ENCODE results near the gene JMJD4.

Gene JMJD4

DNA sequence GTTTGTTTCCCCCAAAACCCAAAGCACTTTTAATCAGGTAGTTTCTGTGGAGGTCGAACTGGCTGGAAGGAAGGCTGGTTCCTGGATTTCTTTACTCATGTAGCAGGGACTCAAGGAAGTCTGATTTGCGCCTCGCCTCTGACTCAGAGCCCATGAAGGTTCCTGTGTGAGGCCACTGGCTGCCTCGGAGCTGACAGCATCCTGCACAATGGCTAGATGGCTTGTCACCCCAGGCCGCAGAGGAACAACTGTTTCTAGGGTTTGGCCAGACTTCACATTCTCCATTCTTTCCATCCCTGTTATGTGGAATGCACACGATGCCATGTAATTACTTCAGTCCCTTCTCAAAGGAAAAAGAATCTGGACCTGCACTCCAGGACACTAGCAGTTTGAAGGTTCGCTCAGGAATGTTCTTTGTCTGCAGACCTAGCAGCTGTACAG lies 41.2 kb upstream of the JMJD4 start:
- Histone ChIP-seq H3K9ac (ENCODE audit: low read depth in 1 of 2, low read length in 2 of 2) (no peak overlapping the region), H3K27me3 (ENCODE audit: control insufficient read depth in 1 of 2, insufficient read depth in 2 of 2, low read length in 2 of 2) (no peaks in the 10 kb centered on the region), H3K27ac (ENCODE audit: low read depth, low read length) (no peak overlapping the region), H3K9me3 (ENCODE audit: control insufficient read depth in 1 of 2, low read length in 2 of 2) (no peaks in the 10 kb centered on the region), H3K36me3 (ENCODE audit: control insufficient read depth in 1 of 2, insufficient read depth in 2 of 2, low read length in 2 of 2) (peaks cover 6 to 38% of the 10 kb centered on the region in 2 donors), H3K4me1 (ENCODE audit: control insufficient read depth in 1 of 2, insufficient read depth in 2 of 2, low read length in 2 of 2) (no peaks in the 10 kb centered on the region), H3K4me3 (ENCODE audit: low read depth in 1 of 2, low read length in 2 of 2) (no peak overlapping the region)

DNA sequence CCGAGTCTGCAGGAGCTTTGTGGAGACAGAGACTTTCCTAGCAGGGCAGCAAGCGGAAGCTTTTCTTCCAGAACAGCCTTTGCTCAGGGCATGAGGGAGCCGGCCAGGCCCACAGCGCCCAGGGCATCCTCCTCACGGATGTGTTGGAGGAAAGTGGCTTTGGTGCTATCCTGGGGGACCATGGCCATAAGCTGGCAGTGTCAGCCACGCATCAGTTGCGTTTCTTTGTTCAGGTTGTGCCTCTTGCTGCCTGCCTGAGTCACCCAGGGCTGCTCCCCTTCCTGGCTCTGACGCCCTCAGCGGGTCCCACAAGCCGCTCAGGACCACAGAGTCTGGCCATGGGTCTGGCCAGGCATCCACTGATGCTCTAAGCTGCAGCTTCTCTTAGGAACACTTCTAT lies 40.7 kb upstream of the JMJD4 start:
- Histone ChIP-seq H3K9ac (ENCODE audit: low read depth in 1 of 2, low read length in 2 of 2) (no peak overlapping the region), H3K36me3 (ENCODE audit: control insufficient read depth in 1 of 2, insufficient read depth in 2 of 2, low read length in 2 of 2) (peaks cover 6 to 38% of the 10 kb centered on the region in 2 donors), H3K4me1 (ENCODE audit: control insufficient read depth in 1 of 2, insufficient read depth in 2 of 2, low read length in 2 of 2) (no peaks in the 10 kb centered on the region), H3K27me3 (ENCODE audit: control insufficient read depth in 1 of 2, insufficient read depth in 2 of 2, low read length in 2 of 2) (no peaks in the 10 kb centered on the region), H3K27ac (ENCODE audit: low read depth, low read length) (no peak overlapping the region), H3K4me3 (ENCODE audit: low read depth in 1 of 2, low read length in 2 of 2) (no peak overlapping the region), H3K9me3 (ENCODE audit: control insufficient read depth in 1 of 2, low read length in 2 of 2) (no peaks in the 10 kb centered on the region)

DNA sequence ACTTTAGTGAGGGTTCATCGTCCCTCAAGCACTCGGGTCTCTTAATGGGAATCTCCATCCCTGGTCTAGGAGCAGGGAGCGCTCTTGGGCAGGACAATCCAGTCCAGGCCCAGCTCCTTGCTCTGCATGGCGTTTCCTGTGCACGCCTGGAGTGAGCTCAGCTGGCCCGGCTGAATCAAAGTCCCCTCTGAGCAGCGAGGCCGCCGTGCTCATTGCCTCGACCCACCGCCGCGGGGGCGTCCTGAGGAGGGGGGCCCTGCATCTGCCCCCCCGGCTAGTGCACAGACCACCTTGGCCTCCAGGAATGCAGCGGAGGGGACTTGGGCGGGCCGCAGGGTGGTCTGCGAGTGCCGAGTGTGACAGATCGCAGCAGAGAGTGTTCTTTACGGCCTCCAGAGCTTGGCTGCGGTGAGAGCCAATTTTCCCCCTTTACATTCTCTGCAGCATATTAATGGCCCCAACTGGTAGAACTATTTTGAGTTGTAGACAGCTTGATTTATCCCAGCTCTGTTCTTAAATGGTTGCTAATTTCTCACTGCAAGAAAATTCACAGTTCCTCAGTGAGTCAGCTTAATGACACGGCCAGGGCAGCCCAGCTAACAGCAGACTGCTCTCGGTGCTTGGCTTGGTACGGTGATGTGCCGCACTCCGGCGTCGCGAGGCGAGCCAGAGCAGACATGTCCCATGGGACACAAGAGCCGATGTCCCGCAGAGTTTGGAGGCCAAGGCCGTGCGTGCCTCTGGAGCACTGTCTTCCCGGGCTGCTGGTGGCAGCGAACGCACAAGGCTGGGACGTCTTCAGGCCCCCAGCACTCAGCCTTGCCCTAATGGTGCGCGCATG lies 39.9 kb upstream of the JMJD4 start:
- Histone ChIP-seq H3K27me3 (ENCODE audit: control insufficient read depth in 1 of 2, insufficient read depth in 2 of 2, low read length in 2 of 2) (no peaks in the 10 kb centered on the region), H3K4me3 (ENCODE audit: low read depth in 1 of 2, low read length in 2 of 2) (no peak overlapping the region), H3K9me3 (ENCODE audit: control insufficient read depth in 1 of 2, low read length in 2 of 2) (no peaks in the 10 kb centered on the region), H3K27ac (ENCODE audit: low read depth, low read length) (no peak overlapping the region), H3K36me3 (ENCODE audit: control insufficient read depth in 1 of 2, insufficient read depth in 2 of 2, low read length in 2 of 2) (peaks cover 6 to 37% of the 10 kb centered on the region in 2 donors), H3K4me1 (ENCODE audit: control insufficient read depth in 1 of 2, insufficient read depth in 2 of 2, low read length in 2 of 2) (no peaks in the 10 kb centered on the region), H3K9ac (ENCODE audit: low read depth in 1 of 2, low read length in 2 of 2) (no peak overlapping the region)

DNA sequence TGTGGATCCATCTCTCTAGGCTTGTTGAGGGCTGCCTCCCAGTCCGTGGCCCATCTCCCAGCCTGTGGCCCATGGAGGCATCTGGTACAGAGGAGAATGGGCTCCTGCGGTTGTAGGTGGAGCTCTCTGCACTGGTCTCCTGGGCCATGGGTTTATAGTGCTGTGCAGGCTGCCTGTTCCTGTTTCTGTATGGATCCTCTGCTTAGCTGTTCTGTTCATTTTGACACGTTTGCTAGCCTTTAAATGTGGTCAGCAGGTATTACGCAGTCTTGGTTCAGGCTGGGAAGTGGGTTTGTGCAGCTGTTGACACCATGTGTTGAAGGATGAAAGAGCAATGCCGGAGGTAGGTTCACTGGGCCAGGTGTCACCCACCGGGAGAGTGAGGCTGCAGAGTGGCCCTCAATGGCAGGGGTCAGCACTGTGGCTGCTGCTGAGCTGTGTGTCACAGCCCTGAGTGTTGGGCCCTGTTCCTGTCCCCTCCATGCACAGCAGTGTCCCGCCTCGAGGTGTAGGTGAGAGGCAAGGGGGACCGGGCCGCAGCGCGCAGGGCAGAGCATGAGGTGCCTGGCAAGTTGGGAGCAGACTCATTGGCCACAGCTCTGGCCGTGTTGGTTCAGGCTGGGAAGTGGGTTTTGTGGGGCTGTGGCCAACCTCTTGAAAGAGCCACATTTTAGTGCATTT lies 39.1 kb upstream of the JMJD4 start:
- Histone ChIP-seq H3K9me3 (ENCODE audit: control insufficient read depth in 1 of 2, low read length in 2 of 2) (no peaks in the 10 kb centered on the region), H3K27me3 (ENCODE audit: control insufficient read depth in 1 of 2, insufficient read depth in 2 of 2, low read length in 2 of 2) (no peaks in the 10 kb centered on the region), H3K9ac (ENCODE audit: low read depth in 1 of 2, low read length in 2 of 2) (no peak overlapping the region), H3K4me1 (ENCODE audit: control insufficient read depth in 1 of 2, insufficient read depth in 2 of 2, low read length in 2 of 2) (no peaks in the 10 kb centered on the region), H3K4me3 (ENCODE audit: low read depth in 1 of 2, low read length in 2 of 2) (no peak overlapping the region), H3K27ac (ENCODE audit: low read depth, low read length) (no peak overlapping the region), H3K36me3 (ENCODE audit: control insufficient read depth in 1 of 2, insufficient read depth in 2 of 2, low read length in 2 of 2) (peaks cover 6 to 35% of the 10 kb centered on the region in 2 donors)

DNA sequence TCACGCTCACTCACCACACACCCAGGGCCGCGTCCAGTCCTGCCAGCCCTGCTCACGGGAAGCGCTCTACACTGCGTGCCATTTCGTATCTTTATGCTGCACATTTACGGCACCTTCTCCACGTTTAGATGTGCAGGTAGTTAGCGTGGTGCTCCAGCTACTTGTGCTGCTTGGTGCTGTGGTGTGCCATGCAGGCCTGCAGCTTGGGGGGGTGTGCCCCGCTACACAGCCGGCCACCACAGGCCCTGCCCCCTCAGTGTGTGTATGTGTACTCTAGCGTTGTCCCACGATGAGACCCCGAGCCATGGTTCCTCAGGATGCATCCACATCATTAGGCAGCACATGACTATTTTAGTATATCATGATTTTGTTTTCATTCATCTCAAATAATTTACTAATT lies 38.5 kb upstream of the JMJD4 start:
- H3K9me3 ChIP-seq (ENCODE audit: control insufficient read depth in 1 of 2, low read length in 2 of 2) = no peaks in the 10 kb centered on the region
- no peak overlapping the region for H3K27ac ChIP-seq (ENCODE audit: low read depth, low read length)
- H3K27me3 ChIP-seq (ENCODE audit: control insufficient read depth in 1 of 2, insufficient read depth in 2 of 2, low read length in 2 of 2) = no peaks in the 10 kb centered on the region
- H3K4me3 ChIP-seq (ENCODE audit: low read depth in 1 of 2, low read length in 2 of 2) = no peak overlapping the region
- peaks cover 6 to 41% of the 10 kb centered on the region in 2 donors for H3K36me3 ChIP-seq (ENCODE audit: control insufficient read depth in 1 of 2, insufficient read depth in 2 of 2, low read length in 2 of 2)
- H3K4me1 ChIP-seq (ENCODE audit: control insufficient read depth in 1 of 2, insufficient read depth in 2 of 2, low read length in 2 of 2) = no peaks in the 10 kb centered on the region
- H3K9ac ChIP-seq (ENCODE audit: low read depth in 1 of 2, low read length in 2 of 2) = no peak overlapping the region

DNA sequence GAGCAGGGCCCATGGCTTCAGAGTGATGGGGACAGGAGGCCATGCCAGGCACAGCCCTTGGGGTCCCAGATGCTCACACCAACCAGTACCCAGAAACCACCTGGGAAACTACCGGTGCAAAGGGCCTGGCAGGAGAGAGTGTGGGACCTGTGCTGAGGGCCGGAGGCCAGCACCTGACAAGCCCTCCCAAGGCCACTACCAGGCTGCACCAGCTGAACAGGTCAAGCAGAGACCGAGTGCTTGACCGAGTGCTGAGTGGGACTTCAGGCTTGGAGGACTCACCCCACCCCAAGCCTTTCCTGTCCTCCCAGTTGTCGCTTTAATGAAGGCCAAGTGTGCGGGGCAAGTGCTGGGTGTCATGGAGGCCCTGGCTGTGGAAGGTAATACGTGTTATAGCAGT lies 36.7 kb upstream of the JMJD4 start:
- H3K4me1 ChIP-seq (ENCODE audit: control insufficient read depth in 1 of 2, insufficient read depth in 2 of 2, low read length in 2 of 2) = peaks cover 9 to 10% of the 10 kb centered on the region in 2 donors
- no peaks in the 10 kb centered on the region for H3K9me3 ChIP-seq (ENCODE audit: control insufficient read depth in 1 of 2, low read length in 2 of 2)
- H3K36me3 ChIP-seq (ENCODE audit: control insufficient read depth in 1 of 2, insufficient read depth in 2 of 2, low read length in 2 of 2) = peaks cover 19 to 59% of the 10 kb centered on the region in 2 donors
- H3K4me3 ChIP-seq (ENCODE audit: low read depth in 1 of 2, low read length in 2 of 2) = no peak overlapping the region
- no peak overlapping the region for H3K9ac ChIP-seq (ENCODE audit: low read depth in 1 of 2, low read length in 2 of 2)
- H3K27ac ChIP-seq (ENCODE audit: low read depth, low read length) = no peak overlapping the region
- no peaks in the 10 kb centered on the region for H3K27me3 ChIP-seq (ENCODE audit: control insufficient read depth in 1 of 2, insufficient read depth in 2 of 2, low read length in 2 of 2)

DNA sequence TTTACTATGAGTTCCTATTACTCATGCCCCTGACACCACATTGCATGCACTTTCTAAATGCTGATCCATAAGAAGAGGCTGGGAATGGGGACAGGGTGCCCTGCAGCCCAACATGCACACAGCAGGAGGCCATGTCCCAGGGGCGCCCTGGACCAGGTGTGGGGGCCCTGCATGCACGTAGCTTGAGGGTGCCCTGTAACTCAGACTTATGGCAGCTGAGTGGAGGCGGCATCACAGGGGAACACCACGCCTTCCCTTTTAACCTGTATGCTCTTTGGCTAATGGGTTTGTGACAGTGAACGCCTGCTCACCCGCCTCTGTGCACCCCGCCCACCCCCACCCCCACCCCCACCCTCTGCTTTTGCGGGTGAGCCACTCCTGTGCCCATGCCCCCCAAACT lies 36.2 kb upstream of the JMJD4 start:
- H3K27ac ChIP-seq (ENCODE audit: low read depth, low read length) = no peak overlapping the region
- H3K36me3 ChIP-seq (ENCODE audit: control insufficient read depth in 1 of 2, insufficient read depth in 2 of 2, low read length in 2 of 2) = peaks cover 19 to 59% of the 10 kb centered on the region in 2 donors
- H3K27me3 ChIP-seq (ENCODE audit: control insufficient read depth in 1 of 2, insufficient read depth in 2 of 2, low read length in 2 of 2) = no peaks in the 10 kb centered on the region
- no peak overlapping the region for H3K9ac ChIP-seq (ENCODE audit: low read depth in 1 of 2, low read length in 2 of 2)
- H3K9me3 ChIP-seq (ENCODE audit: control insufficient read depth in 1 of 2, low read length in 2 of 2) = no peaks in the 10 kb centered on the region
- H3K4me3 ChIP-seq (ENCODE audit: low read depth in 1 of 2, low read length in 2 of 2) = no peak overlapping the region
- peaks cover 13% of the 10 kb centered on the region in 2 donors for H3K4me1 ChIP-seq (ENCODE audit: control insufficient read depth in 1 of 2, insufficient read depth in 2 of 2, low read length in 2 of 2)

DNA sequence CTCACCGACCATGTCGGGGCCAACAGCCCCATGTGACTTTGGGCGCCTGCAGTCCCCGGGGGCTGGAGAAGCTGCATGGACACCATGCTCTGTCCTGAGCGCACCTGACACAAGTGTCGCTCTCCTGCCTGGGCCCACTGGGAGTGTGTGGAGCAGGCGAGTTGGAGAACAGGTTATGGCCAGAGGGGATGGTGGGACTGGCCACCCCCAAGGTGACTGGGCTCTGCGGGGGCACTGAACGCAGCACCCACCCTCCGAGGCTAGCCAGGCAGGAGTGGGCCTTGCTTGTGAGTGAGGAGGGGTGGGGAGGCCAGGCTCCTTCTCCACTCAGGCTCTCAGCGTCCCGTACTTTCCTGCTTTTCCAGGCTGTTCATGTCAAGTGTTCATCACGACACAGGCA lies 35.7 kb upstream of the JMJD4 start:
- H3K4me1 ChIP-seq (ENCODE audit: control insufficient read depth in 1 of 2, insufficient read depth in 2 of 2, low read length in 2 of 2) = peaks cover 13 to 18% of the 10 kb centered on the region in 2 donors
- no peak overlapping the region for H3K27ac ChIP-seq (ENCODE audit: low read depth, low read length)
- H3K9me3 ChIP-seq (ENCODE audit: control insufficient read depth in 1 of 2, low read length in 2 of 2) = no peaks in the 10 kb centered on the region
- H3K36me3 ChIP-seq (ENCODE audit: control insufficient read depth in 1 of 2, insufficient read depth in 2 of 2, low read length in 2 of 2) = peaks cover 17 to 56% of the 10 kb centered on the region in 2 donors
- no peak overlapping the region for H3K9ac ChIP-seq (ENCODE audit: low read depth in 1 of 2, low read length in 2 of 2)
- no peaks in the 10 kb centered on the region for H3K27me3 ChIP-seq (ENCODE audit: control insufficient read depth in 1 of 2, insufficient read depth in 2 of 2, low read length in 2 of 2)
- H3K4me3 ChIP-seq (ENCODE audit: low read depth in 1 of 2, low read length in 2 of 2) = no peak overlapping the region

DNA sequence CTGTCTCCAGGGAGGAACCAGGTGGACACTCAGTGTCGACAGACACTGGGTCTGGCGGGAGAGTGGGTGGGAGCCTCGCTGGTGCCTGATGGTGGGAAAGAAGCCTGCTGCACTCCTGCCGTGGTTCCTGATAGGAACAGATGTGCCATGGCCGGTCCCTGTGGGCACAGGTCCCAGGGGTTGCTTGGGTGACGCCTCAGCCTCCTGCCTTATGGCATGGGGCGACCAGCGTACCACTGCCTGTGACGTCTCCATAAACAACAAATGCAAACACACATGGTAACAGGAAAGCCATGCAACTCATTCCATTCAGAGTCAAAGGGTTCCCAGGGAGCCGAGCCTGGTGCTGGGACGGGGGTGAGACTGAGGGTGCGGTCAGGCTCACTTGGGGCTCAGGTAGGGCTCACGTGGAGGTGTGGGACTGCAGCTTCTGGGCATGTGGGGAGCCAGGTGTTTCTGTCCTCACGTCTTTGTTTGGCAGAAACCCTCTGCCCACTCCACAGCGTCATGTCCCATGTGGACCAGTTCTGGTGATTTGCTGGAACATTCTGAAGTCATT lies 34.9 kb upstream of the JMJD4 start:
- Histone ChIP-seq H3K27me3 (ENCODE audit: control insufficient read depth in 1 of 2, insufficient read depth in 2 of 2, low read length in 2 of 2) (no peaks in the 10 kb centered on the region), H3K4me1 (ENCODE audit: control insufficient read depth in 1 of 2, insufficient read depth in 2 of 2, low read length in 2 of 2) (peaks cover 13 to 26% of the 10 kb centered on the region in 2 donors), H3K4me3 (ENCODE audit: low read depth in 1 of 2, low read length in 2 of 2) (no peak overlapping the region), H3K36me3 (ENCODE audit: control insufficient read depth in 1 of 2, insufficient read depth in 2 of 2, low read length in 2 of 2) (peaks cover 15 to 50% of the 10 kb centered on the region in 2 donors), H3K9ac (ENCODE audit: low read depth in 1 of 2, low read length in 2 of 2) (no peak overlapping the region), H3K27ac (ENCODE audit: low read depth, low read length) (no peak overlapping the region), H3K9me3 (ENCODE audit: control insufficient read depth in 1 of 2, low read length in 2 of 2) (no peaks in the 10 kb centered on the region)
